ENCODE measurements around the gene RAB34. TPM values are rescaled to one million over a fixed set of nuclear protein-coding genes. Genes with fewer than 3 reads are reported as not detected.
A peak's percentile ranks its signal among the peaks of the same experiment; 100 is the strongest.
"Not testable (repeated sequence)": the region's sequence is repeated elsewhere in the genome, so short reads cannot be mapped to it uniquely, and the experiment has no call there.

Gene RAB34
- total RNA-seq, 2 donors from 2014 or later: 6.2 to 14.0 TPM

- Histone ChIP-seq H3K4me3 (peak overlapping the region; percentile 81), H3K9me3 (no peaks in the 10 kb centered on the region), H3K9ac (ENCODE audit: low read depth in 2 of 2, low read length in 2 of 2) (peak overlapping the region; percentile 78 to 95), H3K4me1 (peaks cover 15% of the 10 kb centered on the region), H3K27me3 (no peaks in the 10 kb centered on the region), H3K27ac (peak overlapping the region; percentile 99), H3K36me3 (peaks cover 10% of the 10 kb centered on the region)
- intact Hi-C loops (cut with DNase I): loop anchor here (2.0 to 10.0 kb wide), 2 partner anchors 24 to 82 kb away; partner anchors contain the start of gene BLTP2
- TF ChIP-seq CTCF (IDR thresholded peaks at IDR 0.05): peak; percentile 98
- DNase-seq: peak; percentile 97
These were observed 9.2 kb upstream of the RAB34 start for GRCh38 chr17:28726627-28727491.

GRCh38 chr17:28726226-28726626, 8.6 kb upstream of the RAB34 start, which contains the start of gene TLCD1:
TLCD1 (minus strand) TSS chr17:28726233; CDS start chr17:28726097, 136 bp downstream.
- intact Hi-C loops (cut with DNase I): loop anchor here (2.0 to 10.0 kb wide), 2 partner anchors 25 to 81 kb away; partner anchors contain the start of gene BLTP2
- peak within 1 kb of the TSS; percentile 81 for H3K4me3 ChIP-seq
- no peaks in the 10 kb centered on the region for H3K9me3 ChIP-seq
- H3K27ac ChIP-seq: peak within 1 kb of the TSS; percentile 99
- peak within 1 kb of the TSS; percentile 85 to 95 for H3K9ac ChIP-seq (ENCODE audit: low read depth in 2 of 2, low read length in 2 of 2)
- H3K4me1 ChIP-seq: peaks cover 22% of the 10 kb centered on the region
- H3K27me3 ChIP-seq: no peaks in the 10 kb centered on the region
- DNase-seq: peak; percentile 85
- TF ChIP-seq CTCF (IDR thresholded peaks at IDR 0.05): no peak
- peaks cover 12% of the 10 kb centered on the region for H3K36me3 ChIP-seq

GRCh38 chr17:28725660-28726225, 8.1 kb upstream of the RAB34 start:
- DNase-seq: peak; percentile 79
- H3K4me1 ChIP-seq: peaks cover 26% of the 10 kb centered on the region
- H3K36me3 ChIP-seq: peaks cover 12% of the 10 kb centered on the region
- intact Hi-C loops (cut with DNase I): loop anchor here (2.0 to 10.0 kb wide), 2 partner anchors 25 to 81 kb away; partner anchors contain the start of gene BLTP2
- peak overlapping the region; percentile 99 for H3K27ac ChIP-seq
- peak overlapping the region; percentile 81 for H3K4me3 ChIP-seq
- no peaks in the 10 kb centered on the region for H3K27me3 ChIP-seq
- peak overlapping the region; percentile 85 to 88 for H3K9ac ChIP-seq (ENCODE audit: low read depth in 2 of 2, low read length in 2 of 2)
- no peak for TF ChIP-seq CTCF (IDR thresholded peaks at IDR 0.05)
- H3K9me3 ChIP-seq: no peaks in the 10 kb centered on the region

- no peak for TF ChIP-seq CTCF (IDR thresholded peaks at IDR 0.05)
- peak; percentile 44 for DNase-seq
- peaks cover 26% of the 10 kb centered on the region for H3K4me1 ChIP-seq
- peak overlapping the region; percentile 85 to 88 for H3K9ac ChIP-seq (ENCODE audit: low read depth in 2 of 2, low read length in 2 of 2)
- peak overlapping the region; percentile 99 for H3K27ac ChIP-seq
- H3K27me3 ChIP-seq: no peaks in the 10 kb centered on the region
- peak overlapping the region; percentile 81 for H3K4me3 ChIP-seq
- peaks cover 12% of the 10 kb centered on the region for H3K36me3 ChIP-seq
- H3K9me3 ChIP-seq: no peaks in the 10 kb centered on the region
- intact Hi-C loops (cut with DNase I): loop anchor here (10.0 kb wide), 1 partner anchor 80 kb away; the partner anchor contains the start of gene BLTP2
These were observed 7.5 kb upstream of the RAB34 start for GRCh38 chr17:28725166-28725659.

- DNase-seq: no peak
- peaks cover 26% of the 10 kb centered on the region for H3K4me1 ChIP-seq
- H3K9me3 ChIP-seq: no peaks in the 10 kb centered on the region
- no peak for TF ChIP-seq CTCF (IDR thresholded peaks at IDR 0.05)
- H3K4me3 ChIP-seq: peak overlapping the region; percentile 81
- H3K27me3 ChIP-seq: no peaks in the 10 kb centered on the region
- H3K9ac ChIP-seq (ENCODE audit: low read depth in 2 of 2, low read length in 2 of 2): peak overlapping the region in 1 of 2 donors; percentile 88
- peaks cover 12% of the 10 kb centered on the region for H3K36me3 ChIP-seq
- peak overlapping the region; percentile 99 for H3K27ac ChIP-seq
- intact Hi-C loops (cut with DNase I): loop anchor here (10.0 kb wide), 1 partner anchor 80 kb away; the partner anchor contains the start of gene BLTP2
These were observed 7.0 kb upstream of the RAB34 start for GRCh38 chr17:28724500-28725165.

GRCh38 chr17:28723836-28724499, 6.3 kb upstream of the RAB34 start:
- not testable (repeated sequence) for H3K9me3 ChIP-seq; H3K9ac ChIP-seq (ENCODE audit: low read depth in 2 of 2, low read length in 2 of 2); H3K27me3 ChIP-seq; H3K27ac ChIP-seq; H3K4me3 ChIP-seq
- peaks cover 12% of the 10 kb centered on the region for H3K36me3 ChIP-seq
- peak; percentile 31 for DNase-seq
- intact Hi-C loops (cut with DNase I): loop anchor here (10.0 kb wide), 1 partner anchor 79 kb away; the partner anchor contains the start of gene BLTP2
- H3K4me1 ChIP-seq: peaks cover 26% of the 10 kb centered on the region

Data from colonic mucosa (tissue), 4 donors.